Hematopoietic multipotent progenitor cell (in vitro differentiated cells): ENCODE results near the gene FBLN7. TPM values are rescaled to one million over a fixed set of nuclear protein-coding genes. Genes with fewer than 3 reads are reported as not detected.

Experiments used
- DNase-seq, 3 donors: peaks; one replicate each; pipeline ENCODE4 v3.0.0-alpha.2; 2011 to 2015; ENCODE audit warnings: low read depth in 2 of 3, low spot score in 2 of 3
- total RNA-seq: library from RNA; depleted of rRNA; stranded (reverse); fragments of >200 nt; gene quantifications from one replicate; pipeline ENCODE4 v1.2.3, GENCODE V29; 2012

FBLN7 gene
- total RNA-seq, 1 donor, result under 0.01 TPM

DNA sequence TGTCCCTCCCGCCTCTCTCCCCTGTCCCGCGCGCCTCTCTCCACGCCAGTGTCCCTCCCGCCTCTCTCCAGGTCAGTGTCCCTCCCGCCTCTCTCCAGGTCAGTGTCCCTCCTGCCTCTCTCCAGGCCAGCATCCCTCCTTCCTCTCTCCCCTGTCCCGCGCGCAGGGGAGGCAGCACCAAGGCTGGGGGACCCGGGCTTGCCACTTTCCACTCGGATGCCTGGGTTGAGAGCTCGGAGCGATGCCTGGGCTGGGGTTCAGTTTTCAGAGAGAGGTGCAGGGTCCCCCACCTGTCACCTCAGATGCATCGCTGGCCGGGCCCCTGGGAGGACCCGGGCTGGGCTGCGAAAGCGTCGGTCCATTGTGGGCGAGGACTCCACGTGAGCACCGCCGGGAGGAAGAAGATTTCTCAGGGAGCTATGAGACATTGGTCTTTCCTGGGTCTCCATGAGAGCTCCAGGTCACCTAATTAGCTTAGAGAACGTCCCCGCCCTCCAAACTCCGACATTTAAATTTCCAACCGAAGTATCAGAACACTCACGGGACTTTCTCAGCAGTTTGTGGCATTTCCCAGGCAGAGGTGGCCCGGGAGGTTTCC is 2.1 kb downstream of the FBLN7 start:
- DNase-seq, result no peak

GRCh38 chr2:112140899-112141625 is 2.9 kb downstream of the FBLN7 start:
- no peak for DNase-seq

GRCh38 chr2:112141626-112142007 is 3.4 kb downstream of the FBLN7 start:
- no peak for DNase-seq

DNA sequence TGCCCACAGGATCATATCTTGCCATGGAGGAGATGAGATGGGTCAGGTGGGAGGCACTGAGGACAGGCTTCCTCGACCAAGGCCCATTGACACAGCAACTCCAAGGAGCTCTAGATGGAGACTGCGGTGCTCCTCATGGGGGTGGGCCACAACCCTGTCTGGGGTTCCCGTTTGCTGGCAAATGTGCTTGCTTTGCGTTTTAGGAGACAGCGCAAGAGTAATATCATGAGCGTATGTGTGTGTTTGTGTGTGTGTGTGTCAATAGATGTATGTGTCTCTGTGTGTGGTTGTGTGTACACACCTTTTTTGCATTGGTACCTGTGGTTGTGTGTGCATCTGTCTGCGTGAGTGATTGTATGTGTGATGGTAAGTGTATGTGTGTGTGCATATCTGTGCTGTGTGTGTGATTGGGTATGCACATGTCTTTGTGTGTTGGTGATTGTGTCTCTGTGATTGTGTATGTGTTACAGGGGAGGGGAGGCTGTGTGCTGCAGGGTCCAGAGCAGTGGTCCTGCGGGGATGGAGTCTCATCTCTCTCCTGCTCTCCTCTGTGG is 4.4 kb downstream of the FBLN7 start:
- no peak for DNase-seq

- DNase-seq, result no peak
These were observed 5.0 kb downstream of the FBLN7 start for GRCh38 chr2:112143150-112143549.

DNA sequence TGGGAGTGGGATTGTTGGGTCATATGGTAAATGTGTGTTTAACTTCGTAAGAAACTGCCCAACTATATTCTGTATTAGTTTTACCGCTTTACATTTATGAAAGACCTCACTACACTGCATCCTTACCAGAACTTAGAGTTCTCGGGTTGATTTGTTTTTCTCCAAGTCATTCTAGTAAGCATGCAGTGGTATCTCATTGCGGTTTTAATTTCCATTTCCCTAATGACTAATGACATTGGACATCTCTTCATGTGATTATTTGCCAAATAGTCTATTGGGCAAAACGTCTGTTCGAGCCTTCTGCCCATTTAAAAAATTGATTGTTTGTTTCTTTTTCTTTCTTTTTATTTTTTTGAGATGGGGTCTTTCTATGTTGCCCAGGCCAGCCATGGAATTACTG is 6.8 kb downstream of the FBLN7 start:
- DNase-seq, result no peak

GRCh38 chr2:112147382-112148168 is 9.4 kb downstream of the FBLN7 start:
- DNase-seq, result no peak

DNA sequence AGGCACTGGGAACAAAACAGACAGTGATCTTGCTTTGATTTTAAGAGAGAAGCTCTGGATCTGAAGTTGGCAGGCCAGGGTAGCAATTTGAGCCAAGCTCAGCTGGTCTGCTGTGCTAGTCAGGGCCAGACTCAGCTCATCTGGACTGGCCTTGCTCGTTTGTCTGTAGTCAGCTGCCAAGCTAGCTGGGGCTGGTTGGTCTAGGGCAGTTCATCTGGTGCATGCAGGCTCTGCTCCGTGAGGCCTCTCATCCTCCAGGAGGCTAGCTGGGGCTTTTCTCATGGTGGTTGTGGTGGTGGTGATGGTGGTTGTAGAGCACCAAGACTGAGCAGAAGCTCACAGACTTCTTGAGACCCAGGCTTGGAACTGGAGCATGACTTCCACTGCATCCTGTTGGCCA is 10.3 kb downstream of the FBLN7 start:
- DNase-seq, result no peak

GRCh38 chr2:112149194-112149593 is 11.0 kb downstream of the FBLN7 start:
- no peak for DNase-seq

- DNase-seq, result no peak
These were observed 11.8 kb downstream of the FBLN7 start for GRCh38 chr2:112149866-112150435.

DNA sequence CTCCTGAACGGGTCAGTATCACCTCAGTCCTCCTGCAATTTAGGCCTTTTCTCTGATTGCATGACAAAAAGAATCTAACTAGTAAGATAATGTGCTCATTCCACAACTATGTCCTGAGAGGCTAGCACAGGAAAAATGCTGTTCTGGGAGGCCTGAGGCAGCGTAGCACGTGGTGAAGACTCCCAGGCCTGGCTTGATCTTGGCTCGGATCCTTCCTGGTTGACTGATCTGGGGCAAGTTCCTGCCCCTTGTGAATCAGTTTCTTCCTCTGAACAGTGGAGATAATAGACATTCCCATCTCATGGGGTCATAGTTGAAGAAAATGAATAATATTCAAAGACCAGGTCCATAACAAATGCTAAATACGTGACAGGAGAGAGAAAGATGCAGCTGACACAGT is 12.3 kb downstream of the FBLN7 start:
- no peak for DNase-seq

- DNase-seq, result no peak
These were observed 12.7 kb downstream of the FBLN7 start for GRCh38 chr2:112150851-112151250.

- DNase-seq, result no peak
These were observed 13.1 kb downstream of the FBLN7 start for GRCh38 chr2:112151271-112151670.

- DNase-seq, result no peak
These were observed 13.7 kb downstream of the FBLN7 start for GRCh38 chr2:112151701-112152440.

DNA sequence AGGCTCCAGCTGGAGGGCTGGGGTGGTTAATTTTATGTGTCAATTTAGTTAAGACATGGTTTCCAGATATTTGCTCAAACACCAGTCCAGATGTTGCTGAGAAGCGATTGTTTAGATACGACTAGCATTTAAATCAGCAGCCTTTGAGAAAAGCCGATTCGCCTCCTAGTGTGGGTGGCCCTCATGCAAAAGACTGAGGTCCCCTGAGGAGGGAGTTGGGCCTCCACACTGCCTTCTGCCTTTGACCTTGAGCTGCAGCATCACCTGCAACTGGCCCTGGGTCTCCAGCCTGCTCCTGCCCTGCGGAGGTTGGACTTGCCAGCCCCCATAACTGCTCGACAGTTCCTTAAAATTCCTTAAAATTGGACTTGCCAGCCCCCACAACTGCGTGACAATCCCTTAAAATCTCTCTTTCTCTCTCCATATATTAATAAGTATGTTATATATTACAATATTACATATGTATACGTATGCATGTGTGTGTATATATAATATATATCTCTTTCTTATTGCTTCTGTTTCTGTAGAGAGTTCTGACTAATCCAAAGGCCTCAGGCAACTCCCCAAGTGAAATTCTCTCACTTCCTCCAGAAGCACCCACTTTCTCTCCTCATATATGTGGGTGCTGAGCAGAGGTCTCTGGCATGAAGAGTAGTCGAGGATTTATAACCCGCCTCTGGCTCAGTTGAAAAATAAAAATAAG is 14.4 kb downstream of the FBLN7 start:
- no peak for DNase-seq

- no peak for DNase-seq
These were observed 14.9 kb downstream of the FBLN7 start for GRCh38 chr2:112153179-112153490.

- DNase-seq, result no peak
These were observed 15.3 kb downstream of the FBLN7 start for GRCh38 chr2:112153501-112153900.

GRCh38 chr2:112154246-112155117 is 16.3 kb downstream of the FBLN7 start:
- no peak for DNase-seq
